Measurements from ENCODE around the gene HNF4A.

Gene HNF4A

GRCh38 chr20:44435630-44436335, 80.3 kb downstream of the HNF4A start:
- no peak for DNase-seq (ENCODE audit: low read depth, low spot score)
- no peak overlapping the region for H3K27ac ChIP-seq

- DNase-seq (ENCODE audit: low read depth, low spot score) = no peak
- no peak overlapping the region for H3K27ac ChIP-seq
Observed at GRCh38 chr20:44436393-44436792, 80.9 kb downstream of the HNF4A start.

GRCh38 chr20:44437497-44437896, 82.0 kb downstream of the HNF4A start:
- DNase-seq (ENCODE audit: low read depth, low spot score) = no peak
- no peak overlapping the region for H3K27ac ChIP-seq

GRCh38 chr20:44438782-44439181, 83.3 kb downstream of the HNF4A start:
- no peak for DNase-seq (ENCODE audit: low read depth, low spot score)
- H3K27ac ChIP-seq = no peak overlapping the region

- H3K27ac ChIP-seq = no peak overlapping the region
- no peak for DNase-seq (ENCODE audit: low read depth, low spot score)
Observed at GRCh38 chr20:44439318-44439717, 83.8 kb downstream of the HNF4A start.

GRCh38 chr20:44442298-44443070, 87.0 kb downstream of the HNF4A start:
- no peak overlapping the region for H3K27ac ChIP-seq
- no peak for DNase-seq (ENCODE audit: low read depth, low spot score)

- no peak overlapping the region for H3K27ac ChIP-seq
- no peak for DNase-seq (ENCODE audit: low read depth, low spot score)
Observed at GRCh38 chr20:44445742-44446710, 90.5 kb downstream of the HNF4A start.

GRCh38 chr20:44447827-44448419, 92.4 kb downstream of the HNF4A start:
- H3K27ac ChIP-seq = no peak overlapping the region
- no peak for DNase-seq (ENCODE audit: low read depth, low spot score)

- no peak for DNase-seq (ENCODE audit: low read depth, low spot score)
- H3K27ac ChIP-seq = no peak overlapping the region
Observed at GRCh38 chr20:44448753-44449546, 93.5 kb downstream of the HNF4A start.

- no peak for DNase-seq (ENCODE audit: low read depth, low spot score)
- no peak overlapping the region for H3K27ac ChIP-seq
Observed at GRCh38 chr20:44449864-44450263, 94.4 kb downstream of the HNF4A start.

GRCh38 chr20:44450281-44450889, 94.9 kb downstream of the HNF4A start:
- no peak for DNase-seq (ENCODE audit: low read depth, low spot score)

GRCh38 chr20:44450903-44451450, 95.5 kb downstream of the HNF4A start:
- no peak overlapping the region for H3K27ac ChIP-seq
- no peak for DNase-seq (ENCODE audit: low read depth, low spot score)

More at GRCh38 chr20:44450281-44450889, 94.9 kb downstream of the HNF4A start:
- no peak overlapping the region for H3K27ac ChIP-seq

- DNase-seq (ENCODE audit: low read depth, low spot score) = no peak
- no peak overlapping the region for H3K27ac ChIP-seq
Observed at GRCh38 chr20:44454306-44454963, 98.9 kb downstream of the HNF4A start.

- no peak overlapping the region for H3K27ac ChIP-seq
- DNase-seq (ENCODE audit: low read depth, low spot score) = no peak
Observed at GRCh38 chr20:44455126-44455525, 99.6 kb downstream of the HNF4A start.

- no peak for DNase-seq (ENCODE audit: low read depth, low spot score)
- H3K27ac ChIP-seq = no peak overlapping the region
Observed at GRCh38 chr20:44456611-44457010, 101.1 kb downstream of the HNF4A start.

GRCh38 chr20:44457016-44457415, 101.5 kb downstream of the HNF4A start:
- DNase-seq (ENCODE audit: low read depth, low spot score) = no peak
- H3K27ac ChIP-seq = no peak overlapping the region

GRCh38 chr20:44459271-44459670, 103.8 kb downstream of the HNF4A start:
- DNase-seq (ENCODE audit: low read depth, low spot score) = no peak

GRCh38 chr20:44460795-44461141, 105.3 kb downstream of the HNF4A start:
- no peak for DNase-seq (ENCODE audit: low read depth, low spot score)
- H3K27ac ChIP-seq = no peak overlapping the region

More at GRCh38 chr20:44459271-44459670, 103.8 kb downstream of the HNF4A start:
- H3K27ac ChIP-seq = no peak overlapping the region

Data from epithelial cell of prostate (primary cell).